PC-9 (cell line): ENCODE data around the gene MPL.

Experiments used
- CTCF ChIP-seq: fragments of 200-600 bp; sonication (generic); conservative IDR thresholded peaks from 2 replicates; pipeline ENCODE4 v1.6.1; 2017; ENCODE audit warnings: mixed run types, antibody characterized with exemption, mild to moderate bottlenecking, moderate library complexity
- EZH2 ChIP-seq: fragments of 200-600 bp; sonication (generic); IDR thresholded peaks from 2 replicates; pipeline ENCODE4 v1.8.0; 2017; ENCODE audit warnings: antibody characterized with exemption, low read depth

- TF ChIP-seq CTCF (no peak), EZH2 (no peak)
These were observed 18.3 kb upstream of the MPL start for GRCh38 chr1:43319288-43319687.
